GM23338 (cell line): ENCODE results near the gene TMEM92.

ENCODE experiments used
- CREB1 ChIP-seq: fragments of 250-450 bp; sonication (Bioruptor Pico); IDR thresholded peaks from 2 replicates; pipeline ENCODE4 v1.5.0; 2020; ENCODE audit warnings: low read depth, mild to moderate bottlenecking, moderate library complexity
- CTCF ChIP-seq, 2 experiments: fragments of 200-600 bp in 1 of 2; sonication (generic) in 1 of 2; conservative IDR thresholded peaks; 2 replicates each; pipeline versions ENCODE4 v1.5.1 to v1.6.1; 2016 to 2017; ENCODE audit warnings: antibody characterized with exemption in 2 of 2, low read depth in 2 of 2, mild to moderate bottlenecking in 2 of 2, moderate library complexity in 1 of 2
- EZH2 ChIP-seq: fragments of 200-600 bp; sonication (generic); IDR thresholded peaks from one replicate; pipeline ENCODE4 v1.8.0; 2017; ENCODE audit warnings: antibody characterized with exemption, mild to moderate bottlenecking, low read depth; ENCODE audit not compliant: unreplicated experiment
- EZH2phosphoT487 ChIP-seq: fragments of 200-600 bp; sonication (generic); IDR thresholded peaks from one replicate; pipeline ENCODE4 v1.8.1; 2018; ENCODE audit warnings: antibody characterized with exemption; ENCODE audit not compliant: unreplicated experiment
- POLR2AphosphoS5 ChIP-seq: IDR thresholded peaks from 2 replicates; pipeline ENCODE4 v1.6.1; 2016; ENCODE audit warnings: antibody characterized with exemption, low read depth

GRCh38 chr17:50311112-50311460, 36.8 kb downstream of the TMEM92 start:
- TF ChIP-seq CTCF (conservative IDR thresholded peaks at IDR 0.05; ENCODE audit: low read depth in 2 of 2) = no peak
- TF ChIP-seq EZH2phosphoT487 = no peak
- TF ChIP-seq POLR2AphosphoS5 = no peak
- TF ChIP-seq CREB1 (CRISPR knock-in tag) = no peak
- no peak for TF ChIP-seq EZH2
